ENCODE measurements around the gene ATG2B.

ATG2B gene, protein sequence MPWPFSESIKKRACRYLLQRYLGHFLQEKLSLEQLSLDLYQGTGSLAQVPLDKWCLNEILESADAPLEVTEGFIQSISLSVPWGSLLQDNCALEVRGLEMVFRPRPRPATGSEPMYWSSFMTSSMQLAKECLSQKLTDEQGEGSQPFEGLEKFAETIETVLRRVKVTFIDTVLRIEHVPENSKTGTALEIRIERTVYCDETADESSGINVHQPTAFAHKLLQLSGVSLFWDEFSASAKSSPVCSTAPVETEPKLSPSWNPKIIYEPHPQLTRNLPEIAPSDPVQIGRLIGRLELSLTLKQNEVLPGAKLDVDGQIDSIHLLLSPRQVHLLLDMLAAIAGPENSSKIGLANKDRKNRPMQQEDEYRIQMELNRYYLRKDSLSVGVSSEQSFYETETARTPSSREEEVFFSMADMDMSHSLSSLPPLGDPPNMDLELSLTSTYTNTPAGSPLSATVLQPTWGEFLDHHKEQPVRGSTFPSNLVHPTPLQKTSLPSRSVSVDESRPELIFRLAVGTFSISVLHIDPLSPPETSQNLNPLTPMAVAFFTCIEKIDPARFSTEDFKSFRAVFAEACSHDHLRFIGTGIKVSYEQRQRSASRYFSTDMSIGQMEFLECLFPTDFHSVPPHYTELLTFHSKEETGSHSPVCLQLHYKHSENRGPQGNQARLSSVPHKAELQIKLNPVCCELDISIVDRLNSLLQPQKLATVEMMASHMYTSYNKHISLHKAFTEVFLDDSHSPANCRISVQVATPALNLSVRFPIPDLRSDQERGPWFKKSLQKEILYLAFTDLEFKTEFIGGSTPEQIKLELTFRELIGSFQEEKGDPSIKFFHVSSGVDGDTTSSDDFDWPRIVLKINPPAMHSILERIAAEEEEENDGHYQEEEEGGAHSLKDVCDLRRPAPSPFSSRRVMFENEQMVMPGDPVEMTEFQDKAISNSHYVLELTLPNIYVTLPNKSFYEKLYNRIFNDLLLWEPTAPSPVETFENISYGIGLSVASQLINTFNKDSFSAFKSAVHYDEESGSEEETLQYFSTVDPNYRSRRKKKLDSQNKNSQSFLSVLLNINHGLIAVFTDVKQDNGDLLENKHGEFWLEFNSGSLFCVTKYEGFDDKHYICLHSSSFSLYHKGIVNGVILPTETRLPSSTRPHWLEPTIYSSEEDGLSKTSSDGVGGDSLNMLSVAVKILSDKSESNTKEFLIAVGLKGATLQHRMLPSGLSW (N-terminal part only)

DNA sequence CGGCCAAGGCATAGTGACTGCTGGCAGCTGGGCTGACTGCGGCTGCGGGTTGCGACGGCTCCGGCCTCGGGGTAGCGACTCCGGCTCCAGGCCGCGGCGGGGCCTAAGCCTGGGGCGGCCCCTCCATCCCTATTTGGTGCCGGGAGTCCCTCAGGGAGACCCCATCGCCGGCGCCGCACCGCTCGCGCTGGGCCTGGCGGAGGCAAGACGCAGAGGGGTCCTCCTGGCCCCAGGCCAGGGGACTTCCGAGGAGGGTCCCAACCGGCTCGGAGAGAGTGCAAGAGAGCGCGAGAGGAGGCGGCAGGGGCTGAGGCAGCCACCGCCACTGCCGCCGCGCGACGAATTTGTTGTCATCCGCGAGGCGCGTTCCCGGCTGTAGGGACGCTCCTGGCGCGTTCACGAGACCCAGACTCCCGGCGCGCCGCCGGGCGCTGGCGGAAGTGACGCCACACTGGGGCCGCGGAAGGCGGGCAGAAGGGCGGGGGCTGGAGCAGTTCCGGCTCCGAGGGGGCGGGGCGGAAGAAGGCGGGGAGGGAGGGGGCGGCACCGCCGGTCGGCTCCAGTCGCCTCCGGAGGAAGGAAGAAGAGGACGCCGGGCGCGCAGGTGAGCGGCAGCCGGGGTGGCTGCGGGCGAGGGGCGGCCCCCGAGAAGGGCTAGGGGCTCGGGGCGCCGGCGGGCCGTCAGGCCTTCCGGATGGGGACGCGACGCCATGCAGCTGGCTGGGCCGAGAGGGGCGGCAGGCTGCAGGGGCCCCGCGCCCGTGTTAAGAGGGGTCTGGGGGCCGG is at the start of gene ATG2B, which contains the start of gene GSKIP:
Gene ATG2B (minus strand): TSS at position 377 of the 786 bp plus-strand sequence. CDS start 365 bp downstream, at position 12.
Gene GSKIP (plus strand): TSS at position 562 of the 786 bp plus-strand sequence. CDS start 18,722 bp downstream, outside the sequence.
- peak; percentile 94 for DNase-seq

DNA sequence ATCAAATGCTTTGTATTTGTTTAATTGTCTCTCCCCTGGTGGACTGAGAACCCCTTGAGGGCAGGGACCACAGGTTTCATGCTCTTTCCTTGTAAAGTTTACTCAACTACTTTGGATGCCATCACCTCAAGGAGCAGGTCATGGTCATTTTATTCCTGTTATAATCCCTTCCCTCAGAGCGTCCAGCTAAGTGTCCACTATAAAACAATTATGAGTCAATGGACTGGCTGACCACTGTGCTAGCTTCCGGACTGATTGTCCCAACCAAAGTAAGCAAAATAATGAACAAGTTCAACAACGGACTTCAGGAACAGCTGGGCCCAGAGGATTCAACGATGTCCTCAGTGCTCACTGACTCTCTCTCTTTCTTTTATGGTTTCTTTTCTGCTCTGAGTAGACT is 47.0 kb upstream of the ATG2B start:
- DNase-seq: no peak

GRCh38 chr14:96409701-96410100 is 46.6 kb upstream of the ATG2B start:
- no peak for DNase-seq

GRCh38 chr14:96408608-96409007 is 45.5 kb upstream of the ATG2B start:
- DNase-seq: no peak

DNA sequence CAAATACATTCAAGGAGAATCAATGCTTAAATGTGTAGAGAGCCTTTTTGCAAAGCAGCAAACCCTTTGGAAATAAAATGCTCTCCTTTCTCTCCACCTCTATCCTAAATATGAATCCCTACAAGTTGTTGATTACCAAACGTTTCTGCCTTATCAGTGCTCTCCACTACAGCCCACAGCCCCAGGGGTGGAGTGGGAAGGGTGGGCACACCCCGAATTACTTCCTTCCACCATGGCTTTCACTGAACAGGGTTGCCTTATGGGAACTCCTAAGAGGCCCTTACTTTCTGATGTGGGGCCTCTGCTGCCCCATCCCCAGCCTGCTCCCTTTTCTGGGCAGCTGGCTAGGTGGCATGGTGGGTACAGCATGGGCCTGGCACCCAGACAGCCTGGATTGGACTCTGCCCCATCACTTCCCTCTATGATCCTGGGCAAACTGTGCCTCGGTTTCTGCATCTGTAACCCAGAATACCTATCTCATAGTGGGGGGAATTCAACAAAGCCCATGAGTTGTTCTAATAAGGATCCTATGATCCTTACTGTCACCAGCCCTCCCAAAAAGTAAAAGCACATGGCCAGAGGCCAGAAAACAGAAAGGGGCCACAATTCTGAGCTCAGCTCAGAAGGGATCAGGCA is 44.9 kb upstream of the ATG2B start:
- no peak for DNase-seq

GRCh38 chr14:96405677-96406076 is 42.5 kb upstream of the ATG2B start:
- no peak for DNase-seq

- DNase-seq: no peak
Observed at GRCh38 chr14:96403409-96403808, 40.3 kb upstream of the ATG2B start.

DNA sequence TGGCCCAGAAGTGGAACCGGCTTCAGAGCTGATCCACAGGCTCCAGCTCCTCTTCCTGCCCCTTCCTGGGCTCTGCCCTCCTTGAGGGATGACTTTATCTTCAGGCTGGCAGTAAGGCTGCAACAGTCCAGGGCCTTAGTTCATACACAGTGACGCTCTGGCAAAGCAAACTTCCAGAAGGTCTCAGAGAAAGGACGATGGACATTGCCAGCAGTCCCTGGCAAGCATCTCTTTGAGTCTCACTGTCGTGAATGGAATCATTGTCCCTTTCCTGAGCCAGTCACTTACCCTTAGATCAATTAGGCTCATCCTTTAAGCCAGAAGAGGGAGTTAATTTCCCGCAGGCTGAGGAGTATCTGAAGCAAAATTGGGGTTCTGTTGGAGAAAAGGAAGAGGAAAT is 37.4 kb upstream of the ATG2B start:
- no peak for DNase-seq

- DNase-seq: no peak
Observed at GRCh38 chr14:96399405-96399804, 36.3 kb upstream of the ATG2B start.

GRCh38 chr14:96398921-96399320 is 35.8 kb upstream of the ATG2B start:
- DNase-seq: no peak

- DNase-seq: no peak
Observed at GRCh38 chr14:96398432-96398831, 35.3 kb upstream of the ATG2B start.

- no peak for DNase-seq
Observed at GRCh38 chr14:96394047-96394815, 31.1 kb upstream of the ATG2B start.

DNA sequence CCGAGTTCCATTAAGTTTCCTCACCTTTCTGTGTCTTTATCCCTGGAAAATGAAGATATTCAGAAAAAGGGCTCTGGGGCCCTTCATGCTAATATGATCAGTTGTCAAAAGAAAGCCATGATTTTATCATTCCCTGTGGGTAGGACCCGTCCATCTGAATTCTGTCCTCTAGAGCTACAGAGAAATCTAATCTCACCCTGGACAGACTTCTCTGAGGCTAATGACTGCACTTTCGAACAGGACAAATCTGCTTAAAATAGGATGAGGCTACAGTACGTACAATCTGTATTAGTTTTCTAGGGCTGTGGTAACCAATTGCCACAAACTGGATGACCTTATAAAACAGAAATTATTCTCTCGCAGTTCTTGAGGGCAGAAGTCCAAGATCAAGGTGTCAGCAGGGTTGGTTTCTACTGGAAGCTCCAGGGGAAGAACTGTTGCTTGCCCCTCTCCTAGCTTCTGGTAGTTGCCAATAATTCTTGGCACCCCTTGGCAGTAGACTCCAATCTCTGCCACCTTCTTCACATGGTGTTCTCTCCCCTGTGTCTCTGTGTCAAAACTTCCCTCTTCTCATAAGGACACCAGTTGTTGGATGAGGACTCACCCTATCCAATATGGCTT is 30.0 kb upstream of the ATG2B start:
- no peak for DNase-seq

- peak; percentile 96 for DNase-seq
Observed at GRCh38 chr14:96391293-96392118, 28.4 kb upstream of the ATG2B start.

GRCh38 chr14:96390965-96391292 is 27.8 kb upstream of the ATG2B start:
- no peak for DNase-seq

- no peak for DNase-seq
Observed at GRCh38 chr14:96385385-96385784, 22.2 kb upstream of the ATG2B start.

DNA sequence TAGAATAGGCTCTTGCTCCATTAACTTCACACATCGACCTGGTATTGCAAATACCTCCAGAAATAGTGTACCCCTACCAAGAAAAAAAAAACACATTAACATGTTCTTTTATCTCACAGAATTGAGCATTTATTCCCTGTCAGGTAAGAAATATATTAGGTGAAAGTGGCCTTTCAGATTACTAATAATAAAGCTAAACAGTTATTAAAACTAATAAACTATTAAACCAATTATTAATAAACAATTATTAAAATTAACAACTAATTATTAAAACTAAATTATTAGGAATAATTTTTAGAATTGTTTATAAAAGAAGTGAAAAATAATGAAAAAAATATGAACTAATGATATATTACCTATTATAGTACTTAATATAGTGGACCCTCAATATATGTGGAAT is 21.6 kb upstream of the ATG2B start:
- DNase-seq: no peak

DNA sequence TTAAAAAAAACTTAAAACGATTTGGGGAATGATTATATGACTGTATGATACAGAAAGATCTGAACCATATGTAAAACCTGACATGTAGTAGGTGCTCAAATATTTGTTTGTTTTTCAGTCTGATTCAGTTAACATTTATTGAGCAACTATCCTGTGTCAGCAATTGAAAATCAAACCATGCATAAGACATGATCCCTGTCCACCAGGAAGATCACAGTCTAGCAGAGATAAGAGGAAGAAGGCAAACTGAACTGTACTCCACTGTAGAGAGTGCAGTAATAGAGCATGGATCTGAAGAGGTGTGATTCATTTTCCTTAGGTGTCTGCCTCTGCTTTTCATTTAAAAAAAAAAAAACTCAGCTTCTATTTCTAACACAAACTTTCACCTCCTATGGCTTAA is 20.9 kb upstream of the ATG2B start:
- no peak for DNase-seq

- DNase-seq: no peak
Observed at GRCh38 chr14:96383445-96383844, 20.3 kb upstream of the ATG2B start.

GRCh38 chr14:96380735-96381134 is 17.6 kb upstream of the ATG2B start:
- no peak for DNase-seq

Data from DMS79 treated with DMSO at 0.1 percent for 48 hours (cell line).